Lower leg skin (tissue), 3 donors: ENCODE data around the gene VIPR1.

ENCODE experiments used
- POLR2A ChIP-seq, 2 donors: fragments of 450-650 bp; IDR thresholded peaks; one replicate each; pipeline ENCODE4 v1.6.1; 2016 to 2017; ENCODE audit warnings: antibody characterized with exemption in 2 of 2, mild to moderate bottlenecking in 1 of 2, moderate library complexity in 1 of 2
- TF ChIP-seq, protein P1 (sequence below), 3 donors: fragments of 450-650 bp; IDR thresholded peaks; one replicate each; pipeline ENCODE4 v1.5.1; 2016; ENCODE audit warnings: antibody characterized with exemption in 3 of 3, mild to moderate bottlenecking in 3 of 3, moderate library complexity in 2 of 3

DNA sequence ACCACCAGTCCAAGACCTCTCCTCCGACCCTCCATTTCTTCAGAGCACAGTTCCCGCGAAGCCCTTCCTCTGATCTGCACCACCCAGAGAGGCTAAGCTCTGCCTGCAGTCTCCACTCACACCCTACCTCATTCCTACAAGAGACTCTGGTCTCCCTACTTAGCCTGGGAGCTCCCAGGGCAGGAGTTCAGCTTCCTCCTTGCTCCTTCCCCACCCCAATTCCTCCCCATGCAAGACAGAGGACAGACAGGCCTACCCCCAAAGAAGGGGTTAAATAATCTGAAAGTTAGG lies 12.6 kb upstream of the VIPR1 start:
- no peak for TF ChIP-seq POLR2A (IDR thresholded peaks at IDR 0.05)
- TF ChIP-seq, protein P1, sequence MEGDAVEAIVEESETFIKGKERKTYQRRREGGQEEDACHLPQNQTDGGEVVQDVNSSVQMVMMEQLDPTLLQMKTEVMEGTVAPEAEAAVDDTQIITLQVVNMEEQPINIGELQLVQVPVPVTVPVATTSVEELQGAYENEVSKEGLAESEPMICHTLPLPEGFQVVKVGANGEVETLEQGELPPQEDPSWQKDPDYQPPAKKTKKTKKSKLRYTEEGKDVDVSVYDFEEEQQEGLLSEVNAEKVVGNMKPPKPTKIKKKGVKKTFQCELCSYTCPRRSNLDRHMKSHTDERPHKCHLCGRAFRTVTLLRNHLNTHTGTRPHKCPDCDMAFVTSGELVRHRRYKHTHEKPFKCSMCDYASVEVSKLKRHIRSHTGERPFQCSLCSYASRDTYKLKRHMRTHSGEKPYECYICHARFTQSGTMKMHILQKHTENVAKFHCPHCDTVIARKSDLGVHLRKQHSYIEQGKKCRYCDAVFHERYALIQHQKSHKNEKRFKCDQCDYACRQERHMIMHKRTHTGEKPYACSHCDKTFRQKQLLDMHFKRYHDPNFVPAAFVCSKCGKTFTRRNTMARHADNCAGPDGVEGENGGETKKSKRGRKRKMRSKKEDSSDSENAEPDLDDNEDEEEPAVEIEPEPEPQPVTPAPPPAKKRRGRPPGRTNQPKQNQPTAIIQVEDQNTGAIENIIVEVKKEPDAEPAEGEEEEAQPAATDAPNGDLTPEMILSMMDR (IDR thresholded peaks at IDR 0.05), result no peak
